ENCODE results near the gene TNXB. TPM values are rescaled to one million over a fixed set of nuclear protein-coding genes. Genes with fewer than 3 reads are reported as not detected.
A peak's percentile ranks its signal among the peaks of the same experiment; 100 is the strongest.
"Not testable (repeated sequence)": the region's sequence is repeated elsewhere in the genome, so short reads cannot be mapped to it uniquely, and the experiment has no call there.

TNXB gene
- total and polyA plus RNA-seq, 7 experiments from 2014 or later: 0.43 to 17.2 (median 12.5) TPM; not detected in 1

DNA sequence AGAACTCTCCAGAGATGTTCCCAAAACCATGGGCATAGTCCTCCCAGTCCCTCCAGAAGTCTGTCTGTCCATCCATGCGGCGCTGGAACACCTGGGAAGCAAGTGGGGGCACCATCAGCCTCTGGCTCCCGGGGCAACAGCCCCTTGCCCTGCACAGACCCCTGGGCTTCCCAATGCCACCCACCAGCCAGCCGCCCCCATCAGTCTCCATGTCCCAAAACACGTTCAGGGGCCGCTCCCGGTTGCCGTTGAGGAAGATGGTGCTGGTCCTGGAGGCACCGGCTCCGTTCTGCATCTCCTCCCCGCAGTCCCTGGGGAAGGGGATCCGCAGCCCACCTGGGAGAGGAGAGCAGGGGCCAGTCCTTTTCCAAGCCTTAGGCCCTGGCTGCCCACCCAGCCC is 99.6 kb downstream of the TNXB start:
- peaks cover 0 to 10% (median 9%) of the 10 kb centered on the region in 7 donors for H3K4me1 Mint-ChIP-seq
- H3K36me3 ChIP-seq (ENCODE audit: control insufficient read depth in 2 of 3, insufficient read depth in 3 of 3, low read length in 3 of 3); H3K36me3 Mint-ChIP-seq; H3K9me3 Mint-ChIP-seq; H3K4me3 Mint-ChIP-seq; POLR2A ChIA-PET; ATAC-seq; H3K27me3 ChIP-seq (ENCODE audit: control insufficient read depth in 2 of 2, insufficient read depth in 2 of 2, low read length in 2 of 2); H3K9me3 ChIP-seq (ENCODE audit: control insufficient read depth in 2 of 3, low read length in 3 of 3); DNase-seq; H3K27ac ChIP-seq (ENCODE audit: low read depth, low read length); intact Hi-C loops (cut with micrococcal nuclease); CTCF ChIA-PET; H3K27ac Mint-ChIP-seq; H3K4me1 ChIP-seq (ENCODE audit: control insufficient read depth in 2 of 2, insufficient read depth in 2 of 2, low read length in 2 of 2); H3K4me3 ChIP-seq (ENCODE audit: low read length); H3K27me3 Mint-ChIP-seq: not testable (repeated sequence)

DNA sequence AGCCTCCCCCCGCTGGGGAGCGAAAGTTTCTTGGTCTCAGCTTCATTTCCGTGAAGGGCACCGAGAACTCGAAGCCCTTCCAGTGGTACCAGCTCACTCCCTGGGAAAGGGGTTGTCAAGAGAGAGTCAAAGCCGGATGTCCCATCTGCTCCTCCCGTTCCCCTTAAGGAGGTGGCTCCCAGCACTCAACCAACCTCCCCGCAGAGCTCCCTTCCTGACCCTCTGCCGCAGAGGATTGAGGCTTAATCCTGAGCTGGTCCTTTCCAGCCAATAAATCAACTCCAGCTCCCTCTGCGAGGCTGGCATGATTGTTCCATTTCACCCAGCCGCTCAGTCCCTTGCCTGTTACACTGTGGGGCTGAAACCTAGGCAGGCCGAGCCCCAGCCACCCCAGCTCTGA is 100.5 kb downstream of the TNXB start:
- H3K36me3 Mint-ChIP-seq; H3K27me3 ChIP-seq (ENCODE audit: control insufficient read depth in 2 of 2, insufficient read depth in 2 of 2, low read length in 2 of 2); ATAC-seq; H3K9me3 ChIP-seq (ENCODE audit: control insufficient read depth in 2 of 3, low read length in 3 of 3); H3K4me3 ChIP-seq (ENCODE audit: low read length); H3K27me3 Mint-ChIP-seq; intact Hi-C loops (cut with micrococcal nuclease); H3K4me1 ChIP-seq (ENCODE audit: control insufficient read depth in 2 of 2, insufficient read depth in 2 of 2, low read length in 2 of 2); H3K4me3 Mint-ChIP-seq; H3K27ac ChIP-seq (ENCODE audit: low read depth, low read length); H3K9me3 Mint-ChIP-seq; CTCF ChIA-PET; POLR2A ChIA-PET; H3K36me3 ChIP-seq (ENCODE audit: control insufficient read depth in 2 of 3, insufficient read depth in 3 of 3, low read length in 3 of 3); H3K27ac Mint-ChIP-seq: not testable (repeated sequence)
- peaks cover 0 to 11% (median 9%) of the 10 kb centered on the region in 7 donors for H3K4me1 Mint-ChIP-seq
- DNase-seq: peak in 1 of 9 donors; percentile 5

DNA sequence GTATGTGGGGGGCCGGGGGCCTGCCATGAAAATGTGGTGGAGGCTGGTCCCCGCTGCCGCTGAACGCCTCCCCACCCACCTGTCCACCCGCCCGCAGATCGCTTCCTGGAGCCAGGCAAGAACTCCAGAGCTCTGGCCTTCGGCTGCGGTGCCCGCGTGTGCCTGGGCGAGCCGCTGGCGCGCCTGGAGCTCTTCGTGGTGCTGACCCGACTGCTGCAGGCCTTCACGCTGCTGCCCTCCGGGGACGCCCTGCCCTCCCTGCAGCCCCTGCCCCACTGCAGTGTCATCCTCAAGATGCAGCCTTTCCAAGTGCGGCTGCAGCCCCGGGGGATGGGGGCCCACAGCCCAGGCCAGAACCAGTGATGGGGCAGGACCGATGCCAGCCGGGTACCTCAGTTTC is 101.1 kb downstream of the TNXB start:
- H3K4me3 Mint-ChIP-seq; CTCF ChIA-PET; H3K27me3 Mint-ChIP-seq; H3K36me3 ChIP-seq (ENCODE audit: control insufficient read depth in 2 of 3, insufficient read depth in 3 of 3, low read length in 3 of 3); H3K27ac ChIP-seq (ENCODE audit: low read depth, low read length); H3K27ac Mint-ChIP-seq; H3K27me3 ChIP-seq (ENCODE audit: control insufficient read depth in 2 of 2, insufficient read depth in 2 of 2, low read length in 2 of 2); POLR2A ChIA-PET; ATAC-seq; H3K9me3 Mint-ChIP-seq; DNase-seq; H3K9me3 ChIP-seq (ENCODE audit: control insufficient read depth in 2 of 3, low read length in 3 of 3); H3K4me3 ChIP-seq (ENCODE audit: low read length); H3K4me1 ChIP-seq (ENCODE audit: control insufficient read depth in 2 of 2, insufficient read depth in 2 of 2, low read length in 2 of 2); intact Hi-C loops (cut with micrococcal nuclease); H3K36me3 Mint-ChIP-seq: not testable (repeated sequence)
- H3K4me1 Mint-ChIP-seq: peaks cover 0 to 11% (median 9%) of the 10 kb centered on the region in 7 donors

DNA sequence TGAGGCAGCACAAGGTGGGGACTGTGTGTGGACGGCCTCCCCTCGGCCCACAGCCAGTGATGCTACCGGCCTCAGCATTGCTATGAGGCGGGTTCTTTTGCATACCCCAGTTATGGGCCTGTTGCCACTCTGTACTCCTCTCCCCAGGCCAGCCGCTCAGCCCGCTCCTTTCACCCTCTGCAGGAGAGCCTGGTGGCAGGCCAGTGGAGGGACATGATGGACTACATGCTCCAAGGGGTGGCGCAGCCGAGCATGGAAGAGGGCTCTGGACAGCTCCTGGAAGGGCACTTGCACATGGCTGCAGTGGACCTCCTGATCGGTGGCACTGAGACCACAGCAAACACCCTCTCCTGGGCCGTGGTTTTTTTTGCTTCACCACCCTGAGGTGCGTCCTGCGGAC is 102.1 kb downstream of the TNXB start:
- H3K4me3 Mint-ChIP-seq; H3K27ac Mint-ChIP-seq; H3K4me3 ChIP-seq (ENCODE audit: low read length); CTCF ChIA-PET; DNase-seq; H3K27me3 Mint-ChIP-seq; H3K9me3 ChIP-seq (ENCODE audit: control insufficient read depth in 2 of 3, low read length in 3 of 3); H3K36me3 ChIP-seq (ENCODE audit: control insufficient read depth in 2 of 3, insufficient read depth in 3 of 3, low read length in 3 of 3); intact Hi-C loops (cut with micrococcal nuclease); H3K4me1 ChIP-seq (ENCODE audit: control insufficient read depth in 2 of 2, insufficient read depth in 2 of 2, low read length in 2 of 2); ATAC-seq; POLR2A ChIA-PET; H3K27ac ChIP-seq (ENCODE audit: low read depth, low read length); H3K36me3 Mint-ChIP-seq; H3K27me3 ChIP-seq (ENCODE audit: control insufficient read depth in 2 of 2, insufficient read depth in 2 of 2, low read length in 2 of 2); H3K9me3 Mint-ChIP-seq: not testable (repeated sequence)
- H3K4me1 Mint-ChIP-seq: peaks cover 0 to 11% (median 9%) of the 10 kb centered on the region in 7 donors

DNA sequence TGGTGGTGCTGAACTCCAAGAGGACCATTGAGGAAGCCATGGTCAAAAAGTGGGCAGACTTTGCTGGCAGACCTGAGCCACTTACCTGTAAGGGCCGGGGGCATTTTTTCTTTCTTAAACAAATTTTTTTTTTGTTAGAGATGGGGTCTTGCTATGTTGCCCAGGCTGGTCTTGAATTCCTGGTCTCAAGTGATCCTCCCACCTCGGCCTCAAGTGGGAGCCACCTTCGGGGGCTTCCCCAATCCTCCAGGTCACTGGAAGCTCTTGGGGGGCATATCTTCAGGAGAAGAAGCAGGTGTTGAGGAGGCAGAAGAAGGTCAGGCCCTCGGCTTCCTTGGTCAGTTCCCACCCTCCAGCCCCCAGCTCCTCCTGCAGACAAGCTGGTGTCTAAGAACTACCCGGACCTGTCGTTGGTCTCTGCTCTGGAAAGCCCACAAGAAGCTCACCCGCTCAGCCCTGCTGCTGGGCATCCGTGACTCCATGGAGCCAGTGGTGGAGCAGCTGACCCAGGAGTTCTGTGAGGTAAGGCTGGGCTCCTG is 103.1 kb downstream of the TNXB start:
- H3K4me3 ChIP-seq (ENCODE audit: low read length); ATAC-seq; H3K27me3 Mint-ChIP-seq; H3K9me3 Mint-ChIP-seq; H3K27ac ChIP-seq (ENCODE audit: low read depth, low read length); H3K27me3 ChIP-seq (ENCODE audit: control insufficient read depth in 2 of 2, insufficient read depth in 2 of 2, low read length in 2 of 2); H3K36me3 ChIP-seq (ENCODE audit: control insufficient read depth in 2 of 3, insufficient read depth in 3 of 3, low read length in 3 of 3); H3K4me1 ChIP-seq (ENCODE audit: control insufficient read depth in 2 of 2, insufficient read depth in 2 of 2, low read length in 2 of 2); H3K9me3 ChIP-seq (ENCODE audit: control insufficient read depth in 2 of 3, low read length in 3 of 3); intact Hi-C loops (cut with micrococcal nuclease); H3K36me3 Mint-ChIP-seq; H3K27ac Mint-ChIP-seq; CTCF ChIA-PET; POLR2A ChIA-PET; H3K4me3 Mint-ChIP-seq: not testable (repeated sequence)
- peaks cover 0 to 11% (median 9%) of the 10 kb centered on the region in 7 donors for H3K4me1 Mint-ChIP-seq
- peak in 1 of 9 donors; percentile 7 for DNase-seq

DNA sequence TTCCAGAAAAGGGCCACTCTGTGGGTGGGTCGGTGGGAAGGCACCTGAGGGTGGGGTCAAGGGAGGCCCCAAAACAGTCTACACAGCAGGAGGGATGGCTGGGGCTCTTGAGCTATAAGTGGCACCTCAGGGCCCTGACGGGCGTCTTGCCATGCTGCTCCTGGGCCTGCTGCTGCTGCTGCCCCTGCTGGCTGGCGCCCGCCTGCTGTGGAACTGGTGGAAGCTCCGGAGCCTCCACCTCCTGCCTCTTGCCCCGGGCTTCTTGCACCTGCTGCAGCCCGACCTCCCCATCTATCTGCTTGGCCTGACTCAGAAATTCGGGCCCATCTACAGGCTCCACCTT is 103.6 kb downstream of the TNXB start:
- peak overlapping the region in 4 of 9 donors; percentile 61 to 90 (median 82) for H3K27ac Mint-ChIP-seq
- POLR2A ChIA-PET; H3K27me3 Mint-ChIP-seq; CTCF ChIA-PET; H3K27ac ChIP-seq (ENCODE audit: low read depth, low read length); H3K4me3 ChIP-seq (ENCODE audit: low read length); H3K9me3 Mint-ChIP-seq; H3K4me1 ChIP-seq (ENCODE audit: control insufficient read depth in 2 of 2, insufficient read depth in 2 of 2, low read length in 2 of 2); ATAC-seq; H3K9me3 ChIP-seq (ENCODE audit: control insufficient read depth in 2 of 3, low read length in 3 of 3); intact Hi-C loops (cut with micrococcal nuclease); H3K27me3 ChIP-seq (ENCODE audit: control insufficient read depth in 2 of 2, insufficient read depth in 2 of 2, low read length in 2 of 2); H3K36me3 ChIP-seq (ENCODE audit: control insufficient read depth in 2 of 3, insufficient read depth in 3 of 3, low read length in 3 of 3); H3K36me3 Mint-ChIP-seq: not testable (repeated sequence)
- H3K4me1 Mint-ChIP-seq: peaks cover 0 to 11% (median 9%) of the 10 kb centered on the region in 7 donors
- DNase-seq: peak in 1 of 9 donors; percentile 6
- peak overlapping the region in 1 of 10 donors; percentile 52 for H3K4me3 Mint-ChIP-seq

DNA sequence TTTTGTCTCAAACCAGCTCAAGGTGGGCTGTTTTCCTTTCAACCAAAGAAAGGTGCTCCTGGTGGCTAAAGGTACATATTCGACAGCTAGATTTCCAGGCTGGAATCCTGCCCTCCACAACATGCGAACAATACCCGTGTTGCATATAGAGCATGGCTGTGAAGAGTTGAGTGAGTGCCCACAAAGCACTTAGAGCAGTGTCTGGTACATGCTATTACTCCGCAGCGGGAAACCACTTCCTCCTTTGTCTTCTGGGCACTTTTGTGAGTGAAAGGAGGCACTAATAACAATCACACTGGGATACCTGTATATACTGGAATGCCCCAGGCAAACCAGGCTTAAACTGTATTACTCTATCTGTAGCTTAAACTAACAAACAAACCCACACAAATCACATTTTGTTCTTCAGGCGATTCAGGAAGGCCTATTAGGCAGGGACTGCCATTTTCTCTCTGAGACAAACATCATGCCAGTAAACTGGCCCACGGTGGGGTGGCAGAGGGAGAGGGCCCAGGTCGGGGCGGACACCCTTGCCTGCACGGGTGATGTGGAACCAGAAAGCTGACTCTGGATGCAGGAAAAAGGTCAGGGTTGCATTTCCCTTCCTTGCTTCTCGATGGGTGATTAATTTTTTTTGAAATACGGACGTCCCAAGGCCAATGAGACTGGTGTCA is 104.1 kb downstream of the TNXB start:
- H3K4me1 ChIP-seq (ENCODE audit: control insufficient read depth in 2 of 2, insufficient read depth in 2 of 2, low read length in 2 of 2); H3K36me3 ChIP-seq (ENCODE audit: control insufficient read depth in 2 of 3, insufficient read depth in 3 of 3, low read length in 3 of 3); intact Hi-C loops (cut with micrococcal nuclease); H3K27me3 Mint-ChIP-seq; CTCF ChIA-PET; H3K36me3 Mint-ChIP-seq; H3K9me3 ChIP-seq (ENCODE audit: control insufficient read depth in 2 of 3, low read length in 3 of 3); H3K9me3 Mint-ChIP-seq; POLR2A ChIA-PET; H3K27me3 ChIP-seq (ENCODE audit: control insufficient read depth in 2 of 2, insufficient read depth in 2 of 2, low read length in 2 of 2); H3K27ac ChIP-seq (ENCODE audit: low read depth, low read length); H3K4me3 ChIP-seq (ENCODE audit: low read length): not testable (repeated sequence)
- H3K4me1 Mint-ChIP-seq: peaks cover 0 to 11% (median 9%) of the 10 kb centered on the region in 7 donors
- peak; percentile 79 for ATAC-seq
- H3K27ac Mint-ChIP-seq: peak overlapping the region in 8 of 9 donors; percentile 61 to 90 (median 82)
- peak in 2 of 9 donors; percentile 11 to 18 for DNase-seq
- H3K4me3 Mint-ChIP-seq: peak overlapping the region in 6 of 10 donors; percentile 35 to 76 (median 50)

Data from naive thymus-derived CD4-positive, alpha-beta T cell (primary cell).